ENCODE measurements around the gene FBXO34. TPM values are rescaled to one million over a fixed set of nuclear protein-coding genes. Genes with fewer than 3 reads are reported as not detected.

The FBXO34 gene
- total and polyA plus RNA-seq, 2 of the 13 experiments (the other 11 are each of a cell fraction or from before 2014, with no cell fraction given), result 8.8 to 13.5 TPM

DNA sequence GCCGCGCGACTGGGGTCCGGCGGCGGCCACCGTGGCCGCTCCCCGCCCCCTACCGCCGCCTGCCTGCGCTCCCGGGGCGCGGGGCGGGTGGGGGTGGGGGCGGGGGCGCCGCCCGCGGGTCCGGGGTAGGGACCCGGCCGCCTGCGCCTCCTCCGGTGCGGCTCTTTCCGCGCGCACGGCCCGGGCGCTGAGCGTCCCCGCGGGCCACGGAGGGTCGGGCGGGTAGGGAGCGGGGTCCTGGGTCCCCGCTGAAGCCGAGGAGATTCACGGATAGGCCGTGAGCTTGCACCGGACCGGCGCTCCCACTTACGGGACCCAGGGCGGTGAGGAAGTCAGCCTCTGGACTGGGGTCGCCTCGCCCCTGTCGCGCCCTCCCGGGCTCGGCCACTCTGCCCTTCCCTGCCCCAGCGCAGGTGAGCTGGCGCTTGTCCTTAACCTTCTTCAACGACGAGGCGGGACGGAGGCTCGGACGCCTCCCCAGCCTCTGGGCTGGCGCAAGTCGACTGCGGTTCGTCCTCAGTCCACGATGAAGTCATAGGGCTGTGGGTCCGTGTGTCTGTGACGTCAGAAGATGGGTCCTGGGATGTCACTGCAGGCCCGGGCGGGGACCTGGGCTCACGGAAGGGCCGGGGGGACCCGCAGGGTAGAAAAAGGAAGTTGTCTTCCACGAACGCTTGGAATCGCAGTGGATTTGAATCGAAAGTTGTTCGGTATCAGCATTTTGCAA, 514 bp downstream of the FBXO34 start (continued):
- TF ChIP-seq ATF1 (CRISPR knock-in tag; IDR thresholded peaks at IDR 0.05), result peak; percentile 87
- TF ChIP-seq HNRNPH1 (optimal IDR thresholded peaks at IDR 0.05; ENCODE audit: low read depth, low read length), result no peak
- TF ChIP-seq HIVEP1 (CRISPR knock-in tag; IDR thresholded peaks at IDR 0.05), result peak; percentile 62; the same call in 1 of the 2 replicates
- TF ChIP-seq ZNF34 (CRISPR knock-in tag; IDR thresholded peaks at IDR 0.05; ENCODE audit: borderline replicate concordance), result no peak
- TF ChIP-seq KLF15 (CRISPR knock-in tag; IDR thresholded peaks at IDR 0.05; ENCODE audit: borderline replicate concordance), result 0 out of 2 replicates have a peak, but pooled peaks have one; percentile 41
- TF ChIP-seq TMF1 (CRISPR knock-in tag; IDR thresholded peaks at IDR 0.05; ENCODE audit: low read depth), result no peak
- TF ChIP-seq MAF1 (CRISPR knock-in tag; IDR thresholded peaks at IDR 0.05; ENCODE audit: borderline replicate concordance), result no peak
- TF ChIP-seq, protein P1, sequence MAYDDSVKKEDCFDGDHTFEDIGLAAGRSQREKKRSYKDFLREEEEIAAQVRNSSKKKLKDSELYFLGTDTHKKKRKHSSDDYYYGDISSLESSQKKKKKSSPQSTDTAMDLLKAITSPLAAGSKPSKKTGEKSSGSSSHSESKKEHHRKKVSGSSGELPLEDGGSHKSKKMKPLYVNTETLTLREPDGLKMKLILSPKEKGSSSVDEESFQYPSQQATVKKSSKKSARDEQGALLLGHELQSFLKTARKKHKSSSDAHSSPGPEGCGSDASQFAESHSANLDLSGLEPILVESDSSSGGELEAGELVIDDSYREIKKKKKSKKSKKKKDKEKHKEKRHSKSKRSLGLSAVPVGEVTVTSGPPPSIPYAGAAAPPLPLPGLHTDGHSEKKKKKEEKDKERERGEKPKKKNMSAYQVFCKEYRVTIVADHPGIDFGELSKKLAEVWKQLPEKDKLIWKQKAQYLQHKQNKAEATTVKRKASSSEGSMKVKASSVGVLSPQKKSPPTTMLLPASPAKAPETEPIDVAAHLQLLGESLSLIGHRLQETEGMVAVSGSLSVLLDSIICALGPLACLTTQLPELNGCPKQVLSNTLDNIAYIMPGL (CRISPR knock-in tag; IDR thresholded peaks at IDR 0.05; ENCODE audit: borderline replicate concordance in 1 of 2, low read depth in 1 of 2), result peak in 1 of 2 experiments; percentile 74
- TF ChIP-seq, protein P2, sequence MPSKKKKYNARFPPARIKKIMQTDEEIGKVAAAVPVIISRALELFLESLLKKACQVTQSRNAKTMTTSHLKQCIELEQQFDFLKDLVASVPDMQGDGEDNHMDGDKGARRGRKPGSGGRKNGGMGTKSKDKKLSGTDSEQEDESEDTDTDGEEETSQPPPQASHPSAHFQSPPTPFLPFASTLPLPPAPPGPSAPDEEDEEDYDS (CRISPR knock-in tag; IDR thresholded peaks at IDR 0.05), result no peak
- peak; percentile 54 for TF ChIP-seq ASH2L (IDR thresholded peaks at IDR 0.05; ENCODE audit: insufficient read length, low read depth, low read length)
- no peak; the same call in 1 of the 2 replicates for TF ChIP-seq PITX1 (CRISPR knock-in tag; IDR thresholded peaks at IDR 0.05)
- no peak for TF ChIP-seq GZF1 (CRISPR knock-in tag; IDR thresholded peaks at IDR 0.05)
- TF ChIP-seq ZNF850 (CRISPR knock-in tag; conservative IDR thresholded peaks at IDR 0.05), result no peak
- no peak for TF ChIP-seq RFXAP (CRISPR knock-in tag; IDR thresholded peaks at IDR 0.05; ENCODE audit: borderline replicate concordance)
- peak; percentile 24; the same call in 1 of the 2 replicates for TF ChIP-seq THAP11 (CRISPR knock-in tag; IDR thresholded peaks at IDR 0.05)
- TF ChIP-seq ZNF12 (CRISPR knock-in tag; IDR thresholded peaks at IDR 0.05), result no peak
- TF ChIP-seq ZNF773 (CRISPR knock-in tag; IDR thresholded peaks at IDR 0.05; ENCODE audit: borderline replicate concordance), result no peak
- TF ChIP-seq JUND (CRISPR knock-in tag; IDR thresholded peaks at IDR 0.05), result no peak
- TF ChIP-seq ZNF367 (CRISPR knock-in tag; IDR thresholded peaks at IDR 0.05; ENCODE audit: borderline replicate concordance), result no peak
- no peak; the same call in 1 of the 2 replicates for TF ChIP-seq ZNF274 (CRISPR knock-in tag; IDR thresholded peaks at IDR 0.05)
- no peak for TF ChIP-seq EP300 (IDR thresholded peaks at IDR 0.05; ENCODE audit: low read depth in 2 of 2, low read length in 2 of 2)
- no peak for TF ChIP-seq EP300 (CRISPR knock-in tag; IDR thresholded peaks at IDR 0.05; ENCODE audit: borderline replicate concordance)
- TF ChIP-seq POGZ (CRISPR knock-in tag; IDR thresholded peaks at IDR 0.05), result peak; percentile 77
- no peak for TF ChIP-seq ZNF878 (CRISPR knock-in tag; IDR thresholded peaks at IDR 0.05)
- TF ChIP-seq ZNF484 (CRISPR knock-in tag; IDR thresholded peaks at IDR 0.05; ENCODE audit: borderline replicate concordance, low read depth), result no peak
- no peak for TF ChIP-seq HOXD1 (CRISPR knock-in tag; IDR thresholded peaks at IDR 0.05)
- TF ChIP-seq FOSL2 (CRISPR knock-in tag; IDR thresholded peaks at IDR 0.05), result no peak
- TF ChIP-seq ZNF275 (CRISPR knock-in tag; IDR thresholded peaks at IDR 0.05; ENCODE audit: borderline replicate concordance), result no peak
- no peak for TF ChIP-seq TBL1XR1 (IDR thresholded peaks at IDR 0.05; ENCODE audit: borderline replicate concordance, low read length, partially characterized antibody)

All from HepG2 (cell line).